Bronchial epithelial cell (primary cell): ENCODE measurements around the gene GPR142. TPM values are rescaled to one million over a fixed set of nuclear protein-coding genes. Genes with fewer than 3 reads are reported as not detected.

ENCODE experiments used
- DNase-seq: peaks from one replicate; pipeline ENCODE4 v3.0.0-alpha.2; 2010; ENCODE audit warnings: low read depth
- FAIRE-seq: peaks from 2 replicates; lab custom pipeline; 2011; peaks lifted over from hg19 to GRCh38; lab: Jason Lieb, UNC
- H3K27me3 ChIP-seq: 2 replicates; pipeline ENCODE4 v1.5.1; 2011; ENCODE audit warnings: low read length; ENCODE audit not compliant: control insufficient read depth, insufficient read depth
- H3K36me3 ChIP-seq: 2 replicates; pipeline ENCODE4 v1.5.1; 2011; ENCODE audit warnings: low read length; ENCODE audit not compliant: control insufficient read depth, insufficient read depth
- H3K4me3 ChIP-seq: 2 replicates; pipeline ENCODE4 v1.5.1; 2011; ENCODE audit warnings: mild to moderate bottlenecking, low read depth, low read length, control low read depth
- CTCF ChIP-seq: IDR thresholded peaks from 2 replicates; pipeline ENCODE4 v1.5.1; 2011; ENCODE audit warnings: mild to moderate bottlenecking, moderate library complexity, low read length, control low read depth, inconsistent platforms; ENCODE audit not compliant: insufficient read depth, severe bottlenecking
- total RNA-seq: library from RNA; depleted of rRNA; stranded (reverse); fragments of >200 nt; gene quantifications from 2 replicates; pipeline ENCODE4 v1.2.1, GENCODE V29; 2014

Gene GPR142
- total RNA-seq, 1 donor from 2014 or later: not detected

GRCh38 chr17:74342224-74342623, 25.1 kb upstream of the GPR142 start:
- no peaks in the 10 kb centered on the region for H3K36me3 ChIP-seq
- H3K27me3 ChIP-seq: peaks cover 2% of the 10 kb centered on the region
- TF ChIP-seq CTCF: no peak
- no peak for DNase-seq
- H3K4me3 ChIP-seq: no peak overlapping the region
- no peak for FAIRE-seq

GRCh38 chr17:74343121-74343520, 24.2 kb upstream of the GPR142 start:
- H3K36me3 ChIP-seq: no peaks in the 10 kb centered on the region
- TF ChIP-seq CTCF: no peak
- H3K4me3 ChIP-seq: no peak overlapping the region
- FAIRE-seq (no peak), DNase-seq (no peak)
- H3K27me3 ChIP-seq: peaks cover 2% of the 10 kb centered on the region

- no peak for TF ChIP-seq CTCF
- Histone ChIP-seq H3K4me3 (no peak overlapping the region), H3K36me3 (no peaks in the 10 kb centered on the region), H3K27me3 (peaks cover 2% of the 10 kb centered on the region)
- DNase-seq: no peak
- FAIRE-seq: no peak
Observed at GRCh38 chr17:74343526-74344284, 23.6 kb upstream of the GPR142 start.

- TF ChIP-seq CTCF: no peak
- Histone ChIP-seq H3K36me3 (no peaks in the 10 kb centered on the region), H3K27me3 (peaks cover 2% of the 10 kb centered on the region), H3K4me3 (no peak overlapping the region)
- FAIRE-seq (no peak), DNase-seq (no peak)
Observed at GRCh38 chr17:74344658-74345057, 22.6 kb upstream of the GPR142 start.

GRCh38 chr17:74345433-74346241, 21.7 kb upstream of the GPR142 start:
- no peak overlapping the region for H3K4me3 ChIP-seq
- H3K27me3 ChIP-seq: peaks cover 2% of the 10 kb centered on the region
- FAIRE-seq (no peak), DNase-seq (peak; percentile 64)
- H3K36me3 ChIP-seq: no peaks in the 10 kb centered on the region
- no peak for TF ChIP-seq CTCF
